GM21529 (cell line): ENCODE results near the gene MRPL36.
A peak's percentile ranks its signal among the peaks of the same experiment; 100 is the strongest.
"Not testable (repeated sequence)": the region's sequence is repeated elsewhere in the genome, so short reads cannot be mapped to it uniquely, and the experiment has no call there.

ENCODE experiments used
- ATAC-seq: cut with Tn5 transposase; IDR thresholded peaks from one replicate; pipeline ENCODE4 v1.9.1; 2021; ENCODE audit not compliant: unreplicated experiment

Gene MRPL36

DNA sequence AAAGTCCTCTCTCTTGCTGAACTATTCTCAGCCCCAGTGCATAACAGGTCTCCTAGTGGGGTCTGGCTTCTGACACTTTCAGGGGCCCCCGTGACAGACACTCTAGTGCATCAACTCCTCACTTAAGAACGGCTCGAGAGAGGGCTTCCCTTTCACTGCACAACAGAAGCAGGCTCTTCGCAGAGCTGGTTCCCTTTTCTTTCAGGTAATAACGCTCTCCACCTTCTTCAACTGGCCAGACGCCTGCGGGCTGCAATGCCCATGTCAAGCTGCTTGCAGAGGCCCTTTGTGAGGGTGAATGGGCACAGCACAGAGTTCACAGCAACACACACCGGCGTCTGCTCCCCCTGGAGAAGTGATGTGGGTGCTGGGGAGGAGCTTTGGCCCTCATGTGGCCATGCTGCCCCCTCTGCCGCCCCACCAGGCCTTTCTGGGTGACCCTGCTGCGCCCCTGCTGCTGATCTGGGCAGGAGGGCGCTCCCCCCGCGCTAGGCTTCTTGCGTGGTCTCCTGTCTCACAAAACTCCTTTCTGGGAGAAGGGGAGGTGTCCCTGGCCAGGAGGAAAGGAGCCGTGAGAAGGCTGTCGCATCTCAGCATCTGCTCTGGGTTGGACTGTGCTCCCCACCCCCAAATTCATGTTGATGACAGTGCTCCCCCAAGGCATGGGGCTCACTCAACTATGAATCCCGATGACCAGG is 2.4 kb downstream of the MRPL36 start:
- ATAC-seq = no peak

GRCh38 chr5:1796371-1797102 is 3.1 kb downstream of the MRPL36 start:
- ATAC-seq = no peak

GRCh38 chr5:1795931-1796330 is 3.7 kb downstream of the MRPL36 start:
- no peak for ATAC-seq

DNA sequence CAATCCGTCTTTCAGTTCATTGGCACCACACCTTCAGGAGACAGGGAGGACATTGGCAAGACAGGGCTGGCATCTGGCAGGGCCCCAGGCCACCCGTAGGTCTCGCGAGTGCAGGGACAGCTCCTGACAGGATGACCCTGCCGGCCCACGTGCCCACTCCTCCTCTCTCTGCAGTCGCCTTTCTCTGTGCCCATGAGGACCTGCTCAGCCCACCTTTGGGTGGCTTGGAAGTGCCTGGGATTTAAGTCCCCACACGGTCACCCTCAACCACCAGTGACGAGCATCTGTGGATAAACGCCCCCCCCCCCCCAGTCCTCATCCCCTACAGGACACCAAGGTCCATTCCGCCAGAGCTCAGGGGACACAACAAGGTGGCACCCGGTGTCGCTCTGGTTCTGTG is 4.1 kb downstream of the MRPL36 start:
- no peak for ATAC-seq

DNA sequence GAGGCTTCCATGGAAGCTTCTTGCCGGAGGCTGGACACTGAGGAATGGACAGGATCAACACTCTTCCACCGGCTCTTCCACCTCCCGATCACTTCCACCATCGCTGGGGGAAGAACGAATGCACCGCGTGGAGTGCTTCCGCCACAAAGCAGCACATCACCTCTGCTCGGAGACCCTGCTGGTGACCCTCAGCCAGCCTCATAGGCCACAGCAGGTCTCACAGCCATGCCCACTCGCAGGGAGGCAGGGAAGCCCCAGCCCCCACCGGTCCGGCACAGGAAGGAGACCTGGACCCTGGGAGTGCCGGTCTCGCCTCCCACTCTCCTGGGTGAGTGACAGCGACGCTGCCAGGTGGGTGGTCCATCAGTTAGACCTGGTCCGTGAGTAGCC is 4.7 kb downstream of the MRPL36 start:
- ATAC-seq = no peak

GRCh38 chr5:1793966-1794900 is 5.4 kb downstream of the MRPL36 start:
- peak; percentile 15 for ATAC-seq

DNA sequence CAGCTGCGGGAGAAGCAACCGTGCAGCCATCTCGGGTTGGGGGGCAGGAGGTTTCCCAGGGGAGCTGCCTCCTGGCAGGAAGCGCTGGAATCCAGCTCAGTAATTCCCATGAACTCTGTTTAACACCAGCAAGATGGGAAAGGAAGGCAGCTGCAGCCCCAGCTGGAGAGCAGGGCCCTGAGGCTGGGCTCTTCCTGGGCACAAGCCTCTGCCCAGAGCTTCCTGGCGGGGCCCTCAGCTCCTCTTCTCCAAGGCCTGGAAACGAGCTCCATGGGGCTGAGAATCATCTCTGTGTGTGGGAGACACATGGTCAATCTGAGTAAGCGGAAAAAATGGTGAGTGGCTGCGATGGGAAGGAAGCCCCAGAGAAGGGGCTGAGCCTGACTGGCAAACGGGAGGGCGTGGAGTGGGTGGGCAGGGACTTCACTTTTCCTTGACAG is 6.3 kb downstream of the MRPL36 start:
- no peak for ATAC-seq

DNA sequence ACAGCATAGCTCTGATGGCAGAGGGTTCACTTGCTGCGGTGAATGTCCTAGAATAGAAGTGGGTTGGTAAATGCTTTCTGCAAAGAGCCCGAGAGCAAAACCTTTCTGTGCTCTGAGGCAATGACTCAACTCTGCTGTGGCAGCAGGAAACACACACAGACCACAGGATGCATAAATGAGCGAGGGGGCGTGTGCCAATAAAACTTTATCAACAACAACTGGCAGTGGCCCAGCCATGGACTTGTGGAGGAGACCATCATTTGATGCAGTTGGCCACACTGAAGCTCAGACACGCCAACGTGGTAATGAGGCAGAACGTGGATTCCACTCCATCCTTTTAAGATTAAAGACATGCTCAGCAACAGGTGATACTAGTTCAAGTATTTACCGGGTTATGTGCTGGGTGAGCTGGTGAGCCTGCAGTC is 6.8 kb downstream of the MRPL36 start:
- ATAC-seq = peak; percentile 94

GRCh38 chr5:1791176-1791575 is 8.5 kb downstream of the MRPL36 start:
- ATAC-seq = no peak

GRCh38 chr5:1789834-1790471 is 9.7 kb downstream of the MRPL36 start:
- no peak for ATAC-seq

DNA sequence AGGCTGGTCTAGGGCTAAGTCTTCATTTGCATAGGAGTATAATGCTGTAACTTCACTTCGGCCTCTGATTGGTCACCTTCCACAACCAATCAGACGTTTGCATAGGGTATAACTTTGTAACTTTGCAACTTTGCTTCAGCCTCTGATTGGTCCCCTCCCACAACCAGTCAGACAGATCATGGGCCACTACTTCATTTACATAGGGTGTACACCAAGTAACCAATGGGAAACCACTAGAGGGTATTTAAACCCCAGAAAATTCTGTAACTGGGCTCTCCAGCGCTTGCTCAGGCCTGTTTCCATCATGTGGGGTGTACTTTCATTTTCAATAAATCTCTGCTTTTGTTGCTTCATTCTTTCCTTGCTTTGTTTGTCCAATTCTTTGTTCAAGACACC is 10.2 kb downstream of the MRPL36 start:
- not testable (repeated sequence) for ATAC-seq

GRCh38 chr5:1788828-1789227 is 10.8 kb downstream of the MRPL36 start:
- ATAC-seq = no peak

DNA sequence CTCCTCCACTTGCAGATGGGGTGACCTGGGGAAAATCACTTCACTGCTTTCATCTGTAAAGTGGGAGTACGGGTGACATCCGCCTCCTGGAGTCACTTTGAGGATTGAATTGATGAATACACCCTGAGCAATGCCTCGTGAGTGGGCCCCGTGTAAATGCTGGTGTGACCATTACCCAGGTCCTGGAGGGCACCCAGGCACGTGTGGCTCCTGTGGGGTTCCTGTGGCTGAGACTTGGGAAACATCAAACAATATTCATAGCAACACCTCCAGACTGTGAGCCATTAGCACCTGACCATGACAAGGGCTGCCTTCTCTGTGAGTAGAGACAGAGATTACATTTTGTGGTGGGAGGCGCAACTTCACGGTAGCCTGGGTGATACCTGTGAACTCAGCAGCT is 11.4 kb downstream of the MRPL36 start:
- ATAC-seq = no peak

GRCh38 chr5:1787472-1788047 is 12.1 kb downstream of the MRPL36 start:
- ATAC-seq = no peak

DNA sequence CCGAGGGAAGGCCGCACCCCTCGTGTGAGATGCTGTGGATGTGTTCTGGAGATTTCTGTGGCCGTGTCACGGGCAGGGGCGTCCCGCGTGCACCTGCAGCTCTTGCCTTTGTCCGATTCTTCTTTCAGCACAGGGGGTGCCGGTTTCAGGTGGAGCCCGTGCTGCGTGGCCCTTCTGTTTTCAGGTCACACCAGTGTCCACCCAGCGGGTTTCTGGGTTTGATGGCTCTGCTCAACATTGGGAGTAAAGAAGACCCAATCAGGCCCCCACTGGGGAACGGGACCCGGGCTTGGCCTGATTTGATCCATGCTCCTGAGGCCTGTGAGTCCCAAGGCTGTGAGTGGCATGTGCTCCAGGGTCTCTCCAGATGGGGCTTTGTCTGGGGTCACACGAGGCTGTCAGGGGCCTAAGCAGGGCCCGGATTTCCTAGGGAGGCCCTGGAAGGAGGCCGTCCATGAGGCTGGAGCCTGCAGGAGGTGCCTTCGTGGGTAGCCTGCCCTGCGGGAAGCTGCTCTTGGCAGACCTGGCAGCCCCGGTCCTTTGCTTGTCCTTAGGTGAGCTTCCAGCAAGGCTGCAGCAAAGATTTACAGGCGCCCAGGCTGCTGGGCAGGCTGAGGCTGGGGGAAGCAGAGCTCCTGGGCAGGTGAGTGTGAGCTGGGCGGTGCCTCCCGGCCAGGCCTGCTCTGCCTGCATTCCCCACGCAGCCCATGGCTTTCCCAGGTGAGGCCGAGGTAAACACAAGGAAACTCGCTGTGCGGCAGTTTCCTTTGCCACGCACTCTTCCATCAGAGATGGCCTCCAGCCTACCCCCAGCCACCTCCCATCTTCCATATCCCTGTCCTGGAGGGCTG is 12.8 kb downstream of the MRPL36 start:
- ATAC-seq = no peak

GRCh38 chr5:1785984-1786383 is 13.7 kb downstream of the MRPL36 start:
- ATAC-seq = no peak

- ATAC-seq = no peak
Observed at GRCh38 chr5:1785062-1785461, 14.6 kb downstream of the MRPL36 start.

DNA sequence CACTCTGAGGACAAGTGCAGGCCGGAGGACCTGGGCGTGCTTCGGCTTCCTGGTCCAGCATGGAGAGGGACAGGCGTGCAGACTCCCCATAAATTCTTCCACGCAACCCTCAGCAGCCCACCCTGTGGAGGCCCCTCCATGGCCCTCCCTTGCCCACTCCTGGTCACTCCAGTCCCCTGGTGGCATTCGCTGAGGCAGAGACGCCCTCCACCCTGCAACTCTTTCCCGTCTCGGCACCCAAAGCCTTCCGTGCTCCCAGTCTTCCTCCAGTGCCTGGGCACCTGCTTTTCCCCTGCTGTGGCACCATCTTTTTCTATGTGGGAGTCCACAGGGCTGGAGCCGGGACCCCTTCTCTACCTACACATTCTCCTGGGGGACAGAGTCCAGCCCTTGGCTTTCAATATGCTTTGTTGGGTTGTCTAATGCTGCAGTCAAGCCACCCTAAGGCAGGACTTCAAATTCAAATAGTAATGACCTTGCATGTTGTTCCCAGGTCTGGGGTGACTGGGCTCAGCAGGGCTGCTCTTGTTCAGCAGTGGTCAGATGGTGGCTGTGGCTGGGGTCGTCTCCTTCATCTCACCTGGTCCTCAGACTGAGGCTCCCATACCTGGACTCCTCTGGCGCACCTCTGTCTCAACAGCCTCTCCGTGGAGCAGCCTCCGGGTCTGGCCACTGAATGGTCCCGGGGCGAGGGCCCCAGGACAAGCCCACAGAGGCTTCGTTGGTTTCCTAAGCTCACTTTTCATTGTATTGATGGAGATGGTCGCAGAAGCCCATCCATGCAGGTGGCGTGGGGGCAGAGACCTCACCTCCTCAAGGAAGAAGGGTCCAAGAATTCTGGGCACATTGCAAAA is 15.2 kb downstream of the MRPL36 start:
- ATAC-seq = no peak

DNA sequence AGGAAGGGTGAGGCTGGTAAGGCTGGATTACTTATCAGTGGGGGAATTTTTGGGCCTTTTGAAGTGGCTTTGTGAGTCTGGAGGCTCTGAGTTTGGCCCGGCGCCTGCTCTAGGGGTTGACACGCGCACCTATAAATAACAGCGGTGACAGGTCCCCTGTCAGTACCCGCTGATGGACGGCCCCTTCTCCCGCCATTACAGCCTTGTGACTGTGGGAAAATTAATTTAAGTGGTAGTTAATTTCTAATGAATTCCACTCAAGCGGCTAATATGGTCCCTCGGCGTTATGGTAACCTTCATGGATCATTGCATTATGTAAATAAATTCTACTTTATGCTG is 16.5 kb downstream of the MRPL36 start:
- ATAC-seq = peak; percentile 86
